WTC11 (cell line): ENCODE measurements around the gene GPR155. TPM values are rescaled to one million over a fixed set of nuclear protein-coding genes. Genes with fewer than 3 reads are reported as not detected.
A peak's percentile ranks its signal among the peaks of the same experiment; 100 is the strongest.

Experiments used
- ATAC-seq: fragments of 200-7000 bp; cut with Tn5 transposase; 2 replicates; pipeline ENCODE4 v1.10.0; 2021; ENCODE audit warnings: mild to moderate bottlenecking, moderate library complexity
- CTCF ChIA-PET: fragments of 300-600 bp; sonication (Branson Sonifier 250); formaldehyde crosslinking; loops from one replicate; lab custom pipeline; 2021; ENCODE audit warnings: antibody characterized with exemption; lab: Charles Lee
- POLR2A ChIA-PET: fragments of 350-600 bp; sonication (Branson Sonifier 250); formaldehyde crosslinking; loops from one replicate; lab custom pipeline; 2021; ENCODE audit warnings: antibody characterized with exemption; lab: Charles Lee
- DNase-seq: peaks from one replicate; pipeline ENCODE4 v3.0.0; 2021; ENCODE audit warnings: low spot score
- H3K27ac Mint-ChIP-seq: 2 replicates; pipeline ENCODE4 v1.8.0; 2021; ENCODE audit warnings: mixed read lengths
- H3K27me3 Mint-ChIP-seq: 2 replicates; pipeline ENCODE4 v1.8.0; 2021; ENCODE audit warnings: low read depth, mild to moderate bottlenecking, moderate library complexity, mixed read lengths
- H3K36me3 Mint-ChIP-seq: 2 replicates; pipeline ENCODE4 v1.8.0; 2021; ENCODE audit warnings: mixed read lengths
- H3K4me1 Mint-ChIP-seq: 2 replicates; pipeline ENCODE4 v1.8.0; 2022; ENCODE audit warnings: mixed read lengths
- H3K4me3 Mint-ChIP-seq: 2 replicates; pipeline ENCODE4 v1.8.0; 2021; ENCODE audit warnings: mild to moderate bottlenecking, moderate library complexity, mixed read lengths
- H3K9me3 Mint-ChIP-seq: 2 replicates; pipeline ENCODE4 v1.8.0; 2021; ENCODE audit warnings: mixed read lengths
- ARID4B ChIP-seq: sonication (generic); formaldehyde crosslinking; IDR thresholded peaks from 2 replicates; pipeline ENCODE4 v1.8.0; 2023; ENCODE audit warnings: missing genetic modification reagents, mild to moderate bottlenecking, borderline replicate concordance
- ATF1 ChIP-seq: sonication (generic); formaldehyde crosslinking; IDR thresholded peaks from 2 replicates; pipeline ENCODE4 v1.8.1; 2023; ENCODE audit warnings: mild to moderate bottlenecking, moderate library complexity, missing genetic modification reagents
- CTCF ChIP-seq: fragments of 200-600 bp; IDR thresholded peaks from 2 replicates; pipeline ENCODE4 v1.8.0; 2022; ENCODE audit warnings: antibody characterized with exemption
- EMX1 ChIP-seq: fragments of 250-450 bp; sonication (Bioruptor Pico); IDR thresholded peaks from 2 replicates; pipeline ENCODE4 v1.8.0; 2021; ENCODE audit warnings: mild to moderate bottlenecking
- ESRRA ChIP-seq: sonication (generic); formaldehyde crosslinking; IDR thresholded peaks from 2 replicates; pipeline ENCODE4 v1.8.1; 2022; ENCODE audit warnings: mild to moderate bottlenecking, missing genetic modification reagents, borderline replicate concordance
- FOXP1 ChIP-seq: sonication (generic); formaldehyde crosslinking; IDR thresholded peaks from 2 replicates; pipeline ENCODE4 v1.8.0; 2022; ENCODE audit warnings: missing genetic modification reagents, mild to moderate bottlenecking, moderate library complexity, borderline replicate concordance
- FOXP4 ChIP-seq: sonication (generic); formaldehyde crosslinking; IDR thresholded peaks from 2 replicates; pipeline ENCODE4 v1.8.0; 2022; ENCODE audit warnings: mild to moderate bottlenecking, missing genetic modification reagents
- GTF2I ChIP-seq: fragments of 250-450 bp; sonication (Bioruptor Pico); conservative IDR thresholded peaks from 2 replicates; pipeline ENCODE4 v1.4.0; 2021; ENCODE audit warnings: mild to moderate bottlenecking
- MXD4 ChIP-seq: fragments of 250-450 bp; sonication (Bioruptor Pico); IDR thresholded peaks from 2 replicates; pipeline ENCODE4 v1.8.0; 2021; ENCODE audit warnings: mild to moderate bottlenecking, moderate library complexity, borderline replicate concordance
- NR3C1 ChIP-seq: sonication (generic); formaldehyde crosslinking; conservative IDR thresholded peaks from 2 replicates; pipeline ENCODE4 v1.8.1; 2023; ENCODE audit warnings: low read depth, mild to moderate bottlenecking, missing genetic modification reagents
- PREB ChIP-seq: sonication (generic); formaldehyde crosslinking; IDR thresholded peaks from 2 replicates; pipeline ENCODE4 v1.8.1; 2022; ENCODE audit warnings: mild to moderate bottlenecking, missing genetic modification reagents, moderate library complexity, borderline replicate concordance
- RORB ChIP-seq: fragments of 250-450 bp; sonication (Bioruptor Pico); IDR thresholded peaks from 2 replicates; pipeline ENCODE4 v1.9.0; 2021; ENCODE audit warnings: mild to moderate bottlenecking
- SMAD3 ChIP-seq: sonication (generic); formaldehyde crosslinking; IDR thresholded peaks from 2 replicates; pipeline ENCODE4 v1.8.0; 2022; ENCODE audit warnings: missing genetic modification reagents, mild to moderate bottlenecking, borderline replicate concordance
- STAT6 ChIP-seq: sonication (generic); formaldehyde crosslinking; conservative IDR thresholded peaks from 2 replicates; pipeline ENCODE4 v1.8.1; 2023; ENCODE audit warnings: mild to moderate bottlenecking, low read depth, missing genetic modification reagents, moderate library complexity
- USF1 ChIP-seq: sonication (generic); formaldehyde crosslinking; IDR thresholded peaks from 2 replicates; pipeline ENCODE4 v1.8.0; 2022; ENCODE audit warnings: mild to moderate bottlenecking, missing genetic modification reagents
- ZBTB43 ChIP-seq: sonication (generic); formaldehyde crosslinking; IDR thresholded peaks from 2 replicates; pipeline ENCODE4 v1.8.1; 2023; ENCODE audit warnings: mild to moderate bottlenecking, missing genetic modification reagents
- ZMAT4 ChIP-seq: fragments of 250-450 bp; sonication (Bioruptor Pico); IDR thresholded peaks from 2 replicates; pipeline ENCODE4 v1.9.0; 2021; ENCODE audit warnings: mild to moderate bottlenecking
- ZNF232 ChIP-seq: sonication (generic); formaldehyde crosslinking; IDR thresholded peaks from 2 replicates; pipeline ENCODE4 v1.8.0; 2022; ENCODE audit warnings: mild to moderate bottlenecking, missing genetic modification reagents
- ZNF512 ChIP-seq: sonication (generic); formaldehyde crosslinking; IDR thresholded peaks from 2 replicates; pipeline ENCODE4 v1.8.1; 2022; ENCODE audit warnings: missing genetic modification reagents, borderline replicate concordance
- total RNA-seq: library from RNA; stranded (reverse); gene quantifications from 3 replicates; pipeline ENCODE4 v1.2.3, GENCODE V29; 2021

Gene GPR155
- total RNA-seq, 1 experiment from 2014 or later = 0.74 TPM

- ATAC-seq (no peak), DNase-seq (no peak)
- ChIA-PET POLR2A (no interaction called here), CTCF (no interaction called here)
- Mint-ChIP-seq H3K4me1 (no peaks in the 10 kb centered on the region), H3K9me3 (peaks cover 13% of the 10 kb centered on the region), H3K27ac (no peak overlapping the region), H3K27me3 (no peaks in the 10 kb centered on the region), H3K4me3 (no peak overlapping the region), H3K36me3 (peaks cover 20% of the 10 kb centered on the region)
- TF ChIP-seq GTF2I (no peak), EMX1 (CRISPR knock-in tag) (no peak), ZNF512 (CRISPR knock-in tag) (no peak), FOXP4 (CRISPR knock-in tag) (no peak), ARID4B (CRISPR knock-in tag) (no peak)
Measured at GRCh38 chr2:174428214-174428613, 58.6 kb downstream of the GPR155 start.

- POLR2A ChIA-PET = no interaction called here
- no peak for ATAC-seq
- H3K9me3 Mint-ChIP-seq = no peaks in the 10 kb centered on the region
- TF ChIP-seq MXD4 (CRISPR knock-in tag) = no peak
- TF ChIP-seq ZBTB43 (CRISPR knock-in tag) = no peak
- TF ChIP-seq NR3C1 (CRISPR knock-in tag) = no peak
- no peak for TF ChIP-seq USF1
- TF ChIP-seq RORB = no peak
- no peak for TF ChIP-seq ZMAT4 (CRISPR knock-in tag)
- no peak for TF ChIP-seq FOXP1 (CRISPR knock-in tag)
- TF ChIP-seq ZNF232 (CRISPR knock-in tag) = no peak
- TF ChIP-seq ATF1 = no peak
- TF ChIP-seq ESRRA = no peak
- TF ChIP-seq SMAD3 (CRISPR knock-in tag) = no peak
- no peak for TF ChIP-seq PREB (CRISPR knock-in tag)
- no peak for TF ChIP-seq STAT6 (CRISPR knock-in tag)
- no peak for TF ChIP-seq CTCF
Measured at GRCh38 chr2:174412256-174412655, 74.6 kb downstream of the GPR155 start.

More at GRCh38 chr2:174412256-174412655, 74.6 kb downstream of the GPR155 start:
- H3K27ac Mint-ChIP-seq = no peak overlapping the region
- H3K36me3 Mint-ChIP-seq = 0 out of 2 replicates have a peak, but pooled peaks cover 6% of the 10 kb centered on the region
- no peak for DNase-seq
- H3K4me3 Mint-ChIP-seq = peak overlapping the region; percentile 37
- no peaks in the 10 kb centered on the region for H3K27me3 Mint-ChIP-seq
- peaks cover 13% of the 10 kb centered on the region for H3K4me1 Mint-ChIP-seq
- CTCF ChIA-PET = no interaction called here
